NCI-H1694 (cell line): ENCODE measurements around the gene SAPCD1.

ENCODE experiments used
- DNase-seq: peaks from one replicate; lab custom pipeline; 2025; lab: John Stamatoyannopoulos, UW

The SAPCD1 gene

GRCh38 chr6:31752739-31753319 lies 9.6 kb upstream of the SAPCD1 start:
- no peak for DNase-seq

GRCh38 chr6:31758281-31758680 lies 4.2 kb upstream of the SAPCD1 start:
- no peak for DNase-seq

- DNase-seq = no peak
These were observed 1.7 kb upstream of the SAPCD1 start for GRCh38 chr6:31760790-31761189.

GRCh38 chr6:31761343-31761742 lies 1.1 kb upstream of the SAPCD1 start:
- no peak for DNase-seq

GRCh38 chr6:31762878-31763618 lies 592 bp downstream of the SAPCD1 start:
- DNase-seq = no peak

- no peak for DNase-seq
These were observed 1.1 kb downstream of the SAPCD1 start for GRCh38 chr6:31763619-31763940.

GRCh38 chr6:31764198-31764597 lies 1.7 kb downstream of the SAPCD1 start:
- DNase-seq = no peak

- no peak for DNase-seq
These were observed 3.1 kb downstream of the SAPCD1 start for GRCh38 chr6:31765559-31765909.

GRCh38 chr6:31765910-31766794 lies 3.7 kb downstream of the SAPCD1 start:
- DNase-seq = no peak

- no peak for DNase-seq
These were observed 4.7 kb downstream of the SAPCD1 start for GRCh38 chr6:31767096-31767645.

- no peak for DNase-seq
These were observed 6.2 kb downstream of the SAPCD1 start for GRCh38 chr6:31768363-31769257.

- no peak for DNase-seq
These were observed 7.4 kb downstream of the SAPCD1 start for GRCh38 chr6:31769684-31770371.

- no peak for DNase-seq
These were observed 8.4 kb downstream of the SAPCD1 start for GRCh38 chr6:31770860-31771259.

GRCh38 chr6:31771992-31772358 lies 9.5 kb downstream of the SAPCD1 start:
- no peak for DNase-seq

- no peak for DNase-seq
These were observed 12.7 kb downstream of the SAPCD1 start for GRCh38 chr6:31775184-31775583.

- DNase-seq = no peak
These were observed 13.4 kb downstream of the SAPCD1 start for GRCh38 chr6:31775633-31776484.

GRCh38 chr6:31776485-31776988 lies 14.1 kb downstream of the SAPCD1 start:
- no peak for DNase-seq

GRCh38 chr6:31776989-31777666 lies 14.7 kb downstream of the SAPCD1 start, which contains the start of gene VWA7:
Gene VWA7 (minus strand): TSS chr6:31777328. CDS start chr6:31776779, 549 bp downstream.
- DNase-seq = no peak

- no peak for DNase-seq
These were observed 15.2 kb downstream of the SAPCD1 start for GRCh38 chr6:31777667-31778050.
